ENCODE data around the gene HEATR5B.
"Not testable (repeated sequence)": the region's sequence is repeated elsewhere in the genome, so short reads cannot be mapped to it uniquely, and the experiment has no call there.

The HEATR5B gene

DNA sequence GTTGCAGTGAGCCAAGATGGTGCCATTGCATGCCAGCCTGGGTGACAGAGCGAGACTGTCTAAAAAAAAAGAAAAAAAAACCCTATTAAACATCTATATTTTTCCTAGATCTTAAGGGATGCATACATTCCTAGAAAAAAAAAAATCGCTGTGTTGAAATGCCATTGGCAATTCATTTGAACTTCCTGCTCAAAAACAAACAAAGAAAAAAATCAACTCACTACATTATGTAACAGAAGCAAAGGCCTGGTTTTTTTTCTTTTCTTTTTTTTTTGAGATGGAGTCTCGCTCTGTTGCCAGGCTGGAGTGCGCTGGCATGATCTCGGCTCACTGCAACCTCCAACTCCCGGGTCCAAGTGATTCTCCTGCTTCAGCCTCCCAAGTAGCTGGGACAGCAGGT, 96.2 kb downstream of the HEATR5B start:
- H2AFZ ChIP-seq (ENCODE audit: insufficient read depth, low read length, poor library complexity), result no peak overlapping the region
- no peak overlapping the region for H2BK12ac ChIP-seq (ENCODE audit: low read length)
- no peak overlapping the region for H3K4ac ChIP-seq (ENCODE audit: low read depth, low read length)
- no peaks in the 10 kb centered on the region for H3K27me3 ChIP-seq (ENCODE audit: insufficient read depth, low read length)
- no peak overlapping the region for H2BK5ac ChIP-seq (ENCODE audit: low read depth, low read length, poor library complexity)
- WGBS (ENCODE audit: extremely low coverage, insufficient coverage, insufficient read length), result no CpG with 5 or more reads among the region's 6 CpGs
- no peaks in the 10 kb centered on the region for H3K79me1 ChIP-seq (ENCODE audit: low read length)
- H3K23ac ChIP-seq (ENCODE audit: low read length), result no peak overlapping the region
- no peak overlapping the region for H3K4me2 ChIP-seq (ENCODE audit: low read length)
- no peak overlapping the region for H3K4me3 ChIP-seq (ENCODE audit: low read depth, low read length)
- H3K27ac ChIP-seq (ENCODE audit: low read depth, low read length), result no peak overlapping the region
- no peaks in the 10 kb centered on the region for H3K4me1 ChIP-seq (ENCODE audit: control insufficient read depth in 1 of 2, insufficient read depth in 2 of 2, low read length in 2 of 2)
- no peak overlapping the region for H3K18ac ChIP-seq (ENCODE audit: low read length)
- H3K36me3 ChIP-seq (ENCODE audit: control insufficient read depth in 1 of 2, insufficient read depth in 2 of 2, low read length in 2 of 2), result peaks cover 9 to 11% of the 10 kb centered on the region in 2 experiments
- no peak overlapping the region for H3K9ac ChIP-seq (ENCODE audit: low read length)
- H4K91ac ChIP-seq (ENCODE audit: low read depth, low read length), result no peak overlapping the region
- no peaks in the 10 kb centered on the region for H3K9me3 ChIP-seq (ENCODE audit: insufficient read depth, low read depth, low read length)
- no peak overlapping the region for H2AK5ac ChIP-seq (ENCODE audit: low read length)
- no peak overlapping the region for H4K8ac ChIP-seq (ENCODE audit: low read depth, low read length)
- no peak overlapping the region for H2BK120ac ChIP-seq (ENCODE audit: insufficient read depth, low read length, poor library complexity)
- no peak for DNase-seq
- no peak overlapping the region for H4K12ac ChIP-seq (ENCODE audit: low read depth, low read length)
- H3K14ac ChIP-seq (ENCODE audit: low read length), result no peak overlapping the region
- H3K79me2 ChIP-seq (ENCODE audit: control insufficient read depth, insufficient read depth, low read length, poor library complexity), result no peaks in the 10 kb centered on the region

- H2BK12ac ChIP-seq (ENCODE audit: low read length), result no peak overlapping the region
- no peak overlapping the region for H3K18ac ChIP-seq (ENCODE audit: low read length)
- peaks cover 7 to 8% of the 10 kb centered on the region in 2 experiments for H3K36me3 ChIP-seq (ENCODE audit: control insufficient read depth in 1 of 2, insufficient read depth in 2 of 2, low read length in 2 of 2)
- no peak overlapping the region for H3K9ac ChIP-seq (ENCODE audit: low read length)
- H3K14ac ChIP-seq (ENCODE audit: low read length), result no peak overlapping the region
- H2AFZ ChIP-seq (ENCODE audit: insufficient read depth, low read length, poor library complexity), result no peak overlapping the region
- H3K4me3 ChIP-seq (ENCODE audit: low read depth, low read length), result no peak overlapping the region
- no peaks in the 10 kb centered on the region for H3K9me3 ChIP-seq (ENCODE audit: insufficient read depth, low read depth, low read length)
- no peak overlapping the region for H4K8ac ChIP-seq (ENCODE audit: low read depth, low read length)
- H3K79me2 ChIP-seq (ENCODE audit: control insufficient read depth, insufficient read depth, low read length, poor library complexity), result no peaks in the 10 kb centered on the region
- H2BK120ac ChIP-seq (ENCODE audit: insufficient read depth, low read length, poor library complexity), result no peak overlapping the region
- H4K12ac ChIP-seq (ENCODE audit: low read depth, low read length), result no peak overlapping the region
- no peak overlapping the region for H2AK5ac ChIP-seq (ENCODE audit: low read length)
- no CpG with 5 or more reads among the region's 3 CpGs for WGBS (ENCODE audit: extremely low coverage, insufficient coverage, insufficient read length)
- H3K27ac ChIP-seq (ENCODE audit: low read depth, low read length), result no peak overlapping the region
- H4K91ac ChIP-seq (ENCODE audit: low read depth, low read length), result no peak overlapping the region
- H3K4me1 ChIP-seq (ENCODE audit: control insufficient read depth in 1 of 2, insufficient read depth in 2 of 2, low read length in 2 of 2), result no peaks in the 10 kb centered on the region
- H2BK5ac ChIP-seq (ENCODE audit: low read depth, low read length, poor library complexity), result no peak overlapping the region
- no peaks in the 10 kb centered on the region for H3K27me3 ChIP-seq (ENCODE audit: insufficient read depth, low read length)
- no peak overlapping the region for H3K4me2 ChIP-seq (ENCODE audit: low read length)
- no peak overlapping the region for H3K23ac ChIP-seq (ENCODE audit: low read length)
- peak in 1 of 2 donors; percentile 58 for DNase-seq
- no peaks in the 10 kb centered on the region for H3K79me1 ChIP-seq (ENCODE audit: low read length)
- no peak overlapping the region for H3K4ac ChIP-seq (ENCODE audit: low read depth, low read length)
These were observed 101.7 kb downstream of the HEATR5B start for GRCh38 chr2:36982467-36982866.

DNA sequence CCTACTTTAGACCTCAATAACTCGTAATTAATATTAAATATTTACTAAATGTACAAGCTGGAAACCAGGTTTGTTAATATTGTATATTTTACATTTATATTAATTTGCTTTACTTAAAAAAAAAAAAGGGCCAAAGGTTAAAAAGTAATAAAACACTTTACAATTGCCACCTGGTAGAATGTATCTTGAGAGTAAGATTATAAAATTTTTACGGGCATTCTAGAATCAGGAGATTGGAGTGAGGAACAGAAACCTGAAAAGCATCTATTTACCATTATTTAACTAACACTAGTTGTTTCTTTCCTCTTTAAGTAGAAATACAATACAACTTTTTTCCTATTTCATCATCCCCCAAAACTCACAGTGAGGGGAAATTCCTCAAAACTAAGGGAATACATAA, 102.3 kb downstream of the HEATR5B start:
- H4K12ac ChIP-seq (ENCODE audit: low read depth, low read length), result no peak overlapping the region
- H3K79me1 ChIP-seq (ENCODE audit: low read length), result no peaks in the 10 kb centered on the region
- H3K4me2 ChIP-seq (ENCODE audit: low read length), result no peak overlapping the region
- H3K4me1 ChIP-seq (ENCODE audit: control insufficient read depth in 1 of 2, insufficient read depth in 2 of 2, low read length in 2 of 2), result no peaks in the 10 kb centered on the region
- no peak overlapping the region for H4K8ac ChIP-seq (ENCODE audit: low read depth, low read length)
- no peak overlapping the region for H3K18ac ChIP-seq (ENCODE audit: low read length)
- DNase-seq, result no peak
- no peaks in the 10 kb centered on the region for H3K27me3 ChIP-seq (ENCODE audit: insufficient read depth, low read length)
- no peak overlapping the region for H3K14ac ChIP-seq (ENCODE audit: low read length)
- H2AK5ac ChIP-seq (ENCODE audit: low read length), result no peak overlapping the region
- no peaks in the 10 kb centered on the region for H3K9me3 ChIP-seq (ENCODE audit: insufficient read depth, low read depth, low read length)
- H3K4ac ChIP-seq (ENCODE audit: low read depth, low read length), result no peak overlapping the region
- no peak overlapping the region for H4K91ac ChIP-seq (ENCODE audit: low read depth, low read length)
- H2AFZ ChIP-seq (ENCODE audit: insufficient read depth, low read length, poor library complexity), result no peak overlapping the region
- no peak overlapping the region for H3K9ac ChIP-seq (ENCODE audit: low read length)
- peaks cover 4 to 5% of the 10 kb centered on the region in 2 experiments for H3K36me3 ChIP-seq (ENCODE audit: control insufficient read depth in 1 of 2, insufficient read depth in 2 of 2, low read length in 2 of 2)
- no peak overlapping the region for H2BK5ac ChIP-seq (ENCODE audit: low read depth, low read length, poor library complexity)
- H2BK12ac ChIP-seq (ENCODE audit: low read length), result no peak overlapping the region
- H3K79me2 ChIP-seq (ENCODE audit: control insufficient read depth, insufficient read depth, low read length, poor library complexity), result no peaks in the 10 kb centered on the region
- WGBS (ENCODE audit: extremely low coverage, insufficient coverage, insufficient read length), result no CpG with 5 or more reads among the region's 2 CpGs
- no peak overlapping the region for H3K27ac ChIP-seq (ENCODE audit: low read depth, low read length)
- H3K4me3 ChIP-seq (ENCODE audit: low read depth, low read length), result no peak overlapping the region
- H2BK120ac ChIP-seq (ENCODE audit: insufficient read depth, low read length, poor library complexity), result no peak overlapping the region
- no peak overlapping the region for H3K23ac ChIP-seq (ENCODE audit: low read length)

DNA sequence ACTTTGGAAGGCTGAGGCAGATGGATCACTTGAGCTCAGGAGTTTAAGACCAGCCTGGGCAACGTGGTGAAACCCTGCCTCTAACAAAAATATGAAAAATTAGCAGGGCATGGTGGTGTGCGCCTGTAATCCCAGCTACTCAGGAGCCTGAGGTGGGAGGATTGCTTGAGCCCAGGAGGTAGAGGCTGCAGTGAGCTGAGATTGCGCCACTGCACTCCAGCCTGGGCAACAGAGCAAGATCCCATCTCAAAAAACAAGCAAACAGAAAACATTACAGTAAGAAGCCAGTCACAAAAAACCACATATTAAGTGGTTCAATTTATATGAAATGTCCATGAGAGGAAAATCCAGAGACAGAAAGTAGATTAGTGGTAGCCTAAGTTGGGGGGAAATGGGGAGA, 105.2 kb downstream of the HEATR5B start:
- H3K79me1 ChIP-seq (ENCODE audit: low read length); H3K36me3 ChIP-seq (ENCODE audit: control insufficient read depth in 1 of 2, insufficient read depth in 2 of 2, low read length in 2 of 2); H4K91ac ChIP-seq (ENCODE audit: low read depth, low read length); H3K9ac ChIP-seq (ENCODE audit: low read length); H2BK12ac ChIP-seq (ENCODE audit: low read length); H3K4me2 ChIP-seq (ENCODE audit: low read length); H3K14ac ChIP-seq (ENCODE audit: low read length); H4K12ac ChIP-seq (ENCODE audit: low read depth, low read length); H2BK120ac ChIP-seq (ENCODE audit: insufficient read depth, low read length, poor library complexity); H3K27ac ChIP-seq (ENCODE audit: low read depth, low read length); DNase-seq; H2BK5ac ChIP-seq (ENCODE audit: low read depth, low read length, poor library complexity); H2AK5ac ChIP-seq (ENCODE audit: low read length); H3K9me3 ChIP-seq (ENCODE audit: insufficient read depth, low read depth, low read length); H3K23ac ChIP-seq (ENCODE audit: low read length); H3K4me1 ChIP-seq (ENCODE audit: control insufficient read depth in 1 of 2, insufficient read depth in 2 of 2, low read length in 2 of 2); H3K18ac ChIP-seq (ENCODE audit: low read length); H3K27me3 ChIP-seq (ENCODE audit: insufficient read depth, low read length); H2AFZ ChIP-seq (ENCODE audit: insufficient read depth, low read length, poor library complexity); H3K79me2 ChIP-seq (ENCODE audit: control insufficient read depth, insufficient read depth, low read length, poor library complexity); H3K4me3 ChIP-seq (ENCODE audit: low read depth, low read length); H4K8ac ChIP-seq (ENCODE audit: low read depth, low read length); H3K4ac ChIP-seq (ENCODE audit: low read depth, low read length): not testable (repeated sequence)
- WGBS (ENCODE audit: extremely low coverage, insufficient coverage, insufficient read length), result no CpG with 5 or more reads among the region's 3 CpGs
